Prostate gland (tissue), 2 donors: ENCODE data around the gene ADARB2. TPM values are rescaled to one million over a fixed set of nuclear protein-coding genes. Genes with fewer than 3 reads are reported as not detected.

Source experiments
- DNase-seq: peaks from one replicate; pipeline ENCODE4 v3.0.0-alpha.2; 2019; ENCODE audit warnings: low spot score
- H3K27ac ChIP-seq, 2 donors: fragments of 200-600 bp; sonication (generic); 2 replicates each; pipeline ENCODE4 v1.5.1; 2017 to 2019
- H3K27me3 ChIP-seq: fragments of 200-600 bp; sonication (generic); replicated peaks from 2 replicates; pipeline ENCODE4 v1.5.1; 2019; ENCODE audit not compliant: insufficient read depth
- H3K36me3 ChIP-seq, 2 donors: fragments of 200-600 bp; sonication (generic); 1 replicate in 1 of 2; 2 replicates in 1 of 2; pipeline versions ENCODE4 v1.5.1 to v1.8.1; 2017 to 2019
- H3K4me1 ChIP-seq: fragments of 200-600 bp; sonication (generic); replicated peaks from 2 replicates; pipeline ENCODE4 v1.5.1; 2019
- H3K4me3 ChIP-seq, 2 donors: fragments of 200-600 bp; sonication (generic); 2 replicates each; pipeline ENCODE4 v1.5.1; 2017 to 2019
- H3K9me3 ChIP-seq: fragments of 200-600 bp; sonication (generic); 2 replicates; pipeline ENCODE4 v1.5.1; 2017
- CTCF ChIP-seq, 4 experiments: fragments of 200-600 bp in 2 of 4; fragments of 450-650 bp in 2 of 4; sonication (generic) in 2 of 4; IDR thresholded peaks; 1 replicate in 3 of 4; 2 replicates in 1 of 4; pipeline ENCODE4 v1.5.1; 2016 to 2019; ENCODE audit warnings: antibody characterized with exemption in 4 of 4, mild to moderate bottlenecking in 2 of 4, moderate library complexity in 2 of 4
- POLR2A ChIP-seq: fragments of 450-650 bp; IDR thresholded peaks from one replicate; pipeline ENCODE4 v1.6.1; 2016; ENCODE audit warnings: antibody characterized with exemption, mild to moderate bottlenecking
- POLR2AphosphoS5 ChIP-seq: sonication (generic); formaldehyde crosslinking; IDR thresholded peaks from one replicate; pipeline ENCODE4 v1.6.1; 2017; ENCODE audit warnings: antibody characterized with exemption
- WGBS: methylation state at CpG from one replicate; pipeline ENCODE4 v1.1.5; 2018; 5-methylcytosine and 5-hydroxymethylcytosine counted together
- intact Hi-C: fragments of 100-400 bp; cut with DNase I; formaldehyde crosslinking; loops from one replicate; pipeline ENCODE4 v1.14.2; 2022
- total RNA-seq, 2 donors: library from RNA; depleted of rRNA; stranded (reverse); fragments of >200 nt; gene quantifications; one replicate each; pipeline ENCODE4 v1.1.0, GENCODE V29; 2016

Gene ADARB2
- total RNA-seq, 2 donors from 2014 or later: 0.36 to 10.5 TPM

- no peak overlapping the region for H3K27ac ChIP-seq
- no peak overlapping the region for H3K4me3 ChIP-seq
- peaks cover 10% of the 10 kb centered on the region for H3K27me3 ChIP-seq
- intact Hi-C loops: no loop called here
- no peaks in the 10 kb centered on the region for H3K9me3 ChIP-seq
- H3K36me3 ChIP-seq: no peaks in the 10 kb centered on the region
- no peaks in the 10 kb centered on the region for H3K4me1 ChIP-seq
- DNase-seq: no peak
- TF ChIP-seq POLR2A: no peak
- TF ChIP-seq POLR2AphosphoS5: no peak
- no peak for TF ChIP-seq CTCF (IDR thresholded peaks at IDR 0.05)
- 73% methylated on average over 22 of the region's 22 CpGs for WGBS
Measured at GRCh38 chr10:1243486-1244234, 493.7 kb downstream of the ADARB2 start.

- Histone ChIP-seq H3K4me1 (no peaks in the 10 kb centered on the region), H3K9me3 (no peaks in the 10 kb centered on the region), H3K27ac (no peak overlapping the region), H3K36me3 (no peaks in the 10 kb centered on the region), H3K4me3 (no peak overlapping the region), H3K27me3 (peaks cover 10% of the 10 kb centered on the region)
- WGBS: 81% methylated on average over 18 of the region's 18 CpGs
- intact Hi-C loops: no loop called here
- no peak for TF ChIP-seq CTCF (IDR thresholded peaks at IDR 0.05)
- TF ChIP-seq POLR2A: no peak
- no peak for TF ChIP-seq POLR2AphosphoS5
- no peak for DNase-seq
Measured at GRCh38 chr10:1242975-1243374, 494.4 kb downstream of the ADARB2 start.

GRCh38 chr10:1241973-1242935 is 495.1 kb downstream of the ADARB2 start:
- Histone ChIP-seq H3K36me3 (no peaks in the 10 kb centered on the region), H3K9me3 (no peaks in the 10 kb centered on the region), H3K4me3 (no peak overlapping the region), H3K27me3 (peaks cover 10% of the 10 kb centered on the region), H3K27ac (no peak overlapping the region), H3K4me1 (no peaks in the 10 kb centered on the region)
- 93% methylated on average over 34 of the region's 34 CpGs for WGBS
- intact Hi-C loops: no loop called here
- TF ChIP-seq CTCF (IDR thresholded peaks at IDR 0.05) (no peak), POLR2AphosphoS5 (no peak), POLR2A (no peak)
- no peak for DNase-seq

- Histone ChIP-seq H3K27ac (no peak overlapping the region), H3K36me3 (no peaks in the 10 kb centered on the region), H3K9me3 (no peaks in the 10 kb centered on the region), H3K4me1 (no peaks in the 10 kb centered on the region), H3K4me3 (no peak overlapping the region), H3K27me3 (peaks cover 10% of the 10 kb centered on the region)
- intact Hi-C loops: no loop called here
- no peak for DNase-seq
- 91% methylated on average over 16 of the region's 16 CpGs for WGBS
- TF ChIP-seq POLR2AphosphoS5 (no peak), POLR2A (no peak), CTCF (IDR thresholded peaks at IDR 0.05) (no peak)
Measured at GRCh38 chr10:1241322-1241890, 495.9 kb downstream of the ADARB2 start.
